SK-N-MC (cell line): Measurements from ENCODE around the gene TUNAR.

Source experiments
- DNase-seq: peaks from one replicate; pipeline ENCODE4 v3.0.0-alpha.2; 2011; ENCODE audit warnings: low read depth, low spot score
- H3K27ac ChIP-seq: fragments of 200-600 bp; sonication (generic); 2 replicates; pipeline ENCODE4 v1.5.1; 2016; ENCODE audit warnings: mixed run types
- H3K36me3 ChIP-seq: fragments of 200-600 bp; sonication (generic); 2 replicates; pipeline ENCODE4 v1.6.1; 2017; ENCODE audit warnings: antibody characterized with exemption, low read length, mixed read lengths; ENCODE audit not compliant: insufficient read depth
- H3K4me3 ChIP-seq: fragments of 200-600 bp; sonication (generic); 2 replicates; pipeline ENCODE4 v1.5.1; 2016
- H3K9ac ChIP-seq: fragments of 200-600 bp; sonication (generic); 2 replicates; pipeline ENCODE4 v1.8.0; 2017; ENCODE audit warnings: mixed run types, mixed read lengths; ENCODE audit not compliant: insufficient read length
- H3K9me3 ChIP-seq: fragments of 200-600 bp; sonication (generic); 2 replicates; pipeline ENCODE4 v1.6.1; 2017; ENCODE audit warnings: low read depth, mild to moderate bottlenecking, antibody characterized with exemption, low read length, moderate library complexity, mixed read lengths
- EZH2 ChIP-seq: fragments of 200-600 bp; sonication (generic); IDR thresholded peaks from one replicate; pipeline ENCODE4 v1.6.1; 2017; ENCODE audit warnings: antibody characterized with exemption
- FOXP2 ChIP-seq: optimal IDR thresholded peaks from 2 replicates; pipeline ENCODE3; 2011; ENCODE audit warnings: mild to moderate bottlenecking, moderate library complexity; ENCODE audit not compliant: insufficient read depth; ENCODE audit errors: extremely low read length, control extremely low read depth
- POLR2AphosphoS5 ChIP-seq: IDR thresholded peaks from 2 replicates; pipeline ENCODE4 v1.6.1; 2012; ENCODE audit warnings: mild to moderate bottlenecking, low read depth, low read length, borderline replicate concordance

TUNAR gene

DNA sequence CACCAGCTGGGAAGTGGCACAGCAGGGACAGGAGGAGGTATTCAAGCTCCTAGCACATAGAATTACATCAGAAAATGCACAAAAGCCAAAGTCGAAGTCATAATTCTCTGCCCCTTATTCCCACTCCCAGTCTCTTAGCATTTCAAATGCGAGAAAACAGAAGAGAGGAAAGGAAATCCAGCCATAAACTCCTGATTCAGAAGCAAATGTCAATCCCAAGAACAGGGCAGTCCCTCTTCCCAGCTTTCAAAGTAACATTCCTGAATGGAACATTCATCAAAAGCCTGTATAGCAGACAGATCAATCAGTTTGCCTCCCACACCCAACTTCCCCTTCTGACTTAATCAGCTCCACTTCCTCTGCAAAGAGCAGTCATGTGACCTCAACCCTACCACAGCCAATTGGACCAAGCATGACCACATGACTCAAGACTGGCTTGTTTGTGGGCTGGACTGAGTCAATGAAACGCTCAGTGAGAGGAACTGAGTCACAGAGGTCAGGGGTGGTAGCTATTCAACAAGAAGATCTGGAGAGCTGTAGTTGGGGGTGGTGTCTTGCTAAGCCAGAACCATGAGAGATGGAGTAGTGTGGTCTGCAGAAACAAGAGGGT is 41.4 kb upstream of the TUNAR start:
- no peak for TF ChIP-seq EZH2
- TF ChIP-seq FOXP2 = no peak
- TF ChIP-seq POLR2AphosphoS5 = no peak
- no peak for DNase-seq
- Histone ChIP-seq H3K9me3 (no peaks in the 10 kb centered on the region), H3K27ac (no peak overlapping the region), H3K36me3 (no peaks in the 10 kb centered on the region), H3K4me3 (no peak overlapping the region), H3K9ac (no peak overlapping the region)

DNA sequence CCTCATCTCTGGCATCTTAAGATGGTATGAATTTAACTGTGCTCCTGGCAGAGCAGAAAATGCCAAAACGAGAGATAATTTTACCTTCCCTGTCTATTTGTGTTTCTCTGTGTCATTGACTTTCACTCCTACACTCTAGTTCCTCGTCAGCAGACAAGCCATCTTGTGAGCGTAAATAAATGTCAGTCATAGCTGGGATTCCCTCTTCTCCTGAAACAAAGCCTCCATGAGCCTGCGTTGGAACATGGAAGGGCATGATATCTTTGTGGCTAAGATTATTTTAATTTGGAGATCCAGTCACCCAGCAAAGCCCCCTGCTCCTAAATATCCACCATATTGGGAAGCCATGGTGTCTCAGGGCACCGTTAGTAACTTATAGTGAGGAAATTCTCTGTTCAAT is 37.8 kb upstream of the TUNAR start:
- Histone ChIP-seq H3K36me3 (no peaks in the 10 kb centered on the region), H3K9me3 (no peaks in the 10 kb centered on the region), H3K4me3 (no peak overlapping the region), H3K9ac (no peak overlapping the region), H3K27ac (no peak overlapping the region)
- TF ChIP-seq EZH2 (no peak), POLR2AphosphoS5 (no peak), FOXP2 (no peak)
- no peak for DNase-seq

DNA sequence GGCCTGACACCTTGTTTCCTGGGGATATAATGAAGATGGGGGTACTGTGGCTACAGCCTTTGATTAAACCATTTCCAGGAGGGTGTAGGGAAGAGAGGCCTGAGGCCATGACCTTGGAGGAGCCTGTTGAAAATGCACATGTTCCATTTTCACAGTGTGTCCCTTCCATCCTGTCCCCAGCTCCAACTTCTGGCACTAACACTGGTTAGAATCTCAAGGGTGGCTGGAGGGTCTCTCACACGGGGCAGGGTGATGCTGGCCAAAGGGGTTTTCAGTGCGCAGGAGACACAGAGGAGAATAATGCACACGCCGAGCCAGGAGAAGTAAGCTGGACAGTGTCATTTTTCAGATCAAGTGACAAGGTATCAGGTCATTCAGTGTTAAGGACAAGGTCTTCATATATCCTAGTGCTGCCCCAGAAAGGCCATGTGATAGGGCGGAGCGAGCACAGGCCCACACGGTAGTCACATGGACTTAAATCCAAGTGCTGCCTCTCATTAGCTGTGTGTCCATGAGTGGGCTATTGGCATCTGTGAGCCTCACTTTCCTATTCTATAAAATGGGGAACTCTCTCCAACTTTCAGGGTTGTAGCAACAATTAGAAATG is 36.4 kb upstream of the TUNAR start:
- Histone ChIP-seq H3K36me3 (no peaks in the 10 kb centered on the region), H3K4me3 (no peak overlapping the region), H3K9me3 (no peaks in the 10 kb centered on the region), H3K9ac (no peak overlapping the region), H3K27ac (no peak overlapping the region)
- TF ChIP-seq POLR2AphosphoS5 (no peak), FOXP2 (no peak), EZH2 (no peak)
- no peak for DNase-seq

DNA sequence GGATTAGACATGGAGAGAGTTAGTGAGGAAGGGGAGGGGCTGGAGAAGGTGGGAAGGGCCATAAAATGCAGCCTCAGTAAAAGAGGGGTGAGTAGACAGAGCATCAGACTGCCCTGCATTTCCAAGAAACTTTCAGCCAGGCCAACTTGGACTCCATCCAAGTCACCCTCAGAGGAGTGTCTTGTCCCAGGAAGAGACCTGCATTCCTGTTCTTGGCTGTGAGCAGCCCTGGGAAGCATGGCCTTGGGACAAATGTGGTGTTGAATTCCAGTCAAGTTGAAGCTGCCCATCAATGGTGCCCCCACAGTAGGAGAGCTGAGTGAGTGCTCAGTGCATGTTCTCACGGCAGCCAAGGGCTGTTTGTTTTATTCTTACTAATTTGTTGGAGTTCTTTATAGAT is 35.0 kb upstream of the TUNAR start:
- Histone ChIP-seq H3K27ac (no peak overlapping the region), H3K36me3 (no peaks in the 10 kb centered on the region), H3K9ac (no peak overlapping the region), H3K9me3 (no peaks in the 10 kb centered on the region), H3K4me3 (no peak overlapping the region)
- TF ChIP-seq POLR2AphosphoS5 = no peak
- no peak for TF ChIP-seq EZH2
- no peak for TF ChIP-seq FOXP2
- no peak for DNase-seq

DNA sequence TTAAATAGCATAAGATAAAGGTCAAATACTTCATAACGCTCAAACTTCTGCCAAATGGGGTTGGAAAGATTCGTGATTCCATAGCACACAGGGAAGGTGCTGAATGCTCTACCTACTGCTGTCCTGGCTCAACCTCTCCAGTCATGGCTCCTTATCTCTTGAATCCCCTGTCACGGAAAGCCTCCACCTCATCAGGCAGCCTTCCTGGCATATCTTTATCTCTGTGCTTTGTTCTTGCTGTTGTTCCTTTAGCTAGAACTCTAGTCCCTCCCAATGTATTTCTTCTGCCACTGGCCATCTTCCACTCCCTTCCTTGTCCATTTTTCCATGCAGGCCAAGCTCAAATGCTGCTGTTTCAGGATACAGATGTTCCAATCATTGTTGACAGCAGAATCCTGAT is 26.9 kb upstream of the TUNAR start:
- Histone ChIP-seq H3K9me3 (no peaks in the 10 kb centered on the region), H3K9ac (no peak overlapping the region), H3K36me3 (no peaks in the 10 kb centered on the region), H3K4me3 (no peak overlapping the region), H3K27ac (no peak overlapping the region)
- DNase-seq = no peak
- no peak for TF ChIP-seq EZH2
- no peak for TF ChIP-seq FOXP2
- TF ChIP-seq POLR2AphosphoS5 = no peak

DNA sequence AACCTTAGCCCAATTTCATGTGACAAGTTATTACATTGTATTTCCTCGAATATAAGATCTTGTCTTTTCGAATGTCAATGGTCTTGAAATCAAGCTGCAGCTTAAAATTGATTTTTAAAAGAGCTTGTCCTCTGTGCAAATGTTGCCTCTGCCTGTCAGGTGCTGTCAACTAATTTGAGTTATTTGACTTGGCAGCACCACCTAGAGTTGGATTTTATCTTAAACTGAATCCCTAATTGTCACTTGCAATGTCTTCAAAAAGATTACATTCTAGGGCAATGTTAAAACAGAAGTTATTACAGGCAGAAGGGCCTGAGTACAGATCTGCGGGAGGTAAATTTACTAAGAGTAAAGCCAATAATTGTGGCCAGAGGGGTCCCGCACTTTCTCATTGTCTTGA is 26.2 kb upstream of the TUNAR start:
- no peaks in the 10 kb centered on the region for H3K36me3 ChIP-seq
- TF ChIP-seq POLR2AphosphoS5 (no peak), FOXP2 (no peak), EZH2 (no peak)
- H3K9me3 ChIP-seq = no peaks in the 10 kb centered on the region
- no peak overlapping the region for H3K9ac ChIP-seq
- no peak for DNase-seq
- H3K27ac ChIP-seq = no peak overlapping the region
- no peak overlapping the region for H3K4me3 ChIP-seq

DNA sequence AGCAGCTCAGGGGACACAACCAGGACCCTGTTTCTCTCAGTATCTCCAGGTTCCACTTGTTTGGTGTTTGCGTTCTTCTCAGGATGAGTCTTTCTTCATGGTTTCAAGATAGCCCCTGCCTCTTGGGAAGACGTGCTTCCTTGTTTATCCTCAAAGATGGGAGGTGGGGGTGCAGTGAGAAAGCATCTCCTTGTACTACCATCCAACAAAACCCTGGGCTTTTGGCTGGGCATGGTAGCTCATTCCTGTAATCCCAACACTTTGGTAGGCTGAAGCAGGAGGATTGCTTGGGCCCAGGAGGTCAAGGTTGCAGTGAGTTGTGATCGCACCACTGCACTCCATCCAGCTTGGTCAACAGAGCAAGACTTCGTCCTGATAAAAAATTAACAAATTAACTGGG is 21.0 kb upstream of the TUNAR start:
- no peak for DNase-seq
- no peak overlapping the region for H3K4me3 ChIP-seq
- no peak for TF ChIP-seq EZH2
- no peak for TF ChIP-seq FOXP2
- TF ChIP-seq POLR2AphosphoS5 = no peak

DNA sequence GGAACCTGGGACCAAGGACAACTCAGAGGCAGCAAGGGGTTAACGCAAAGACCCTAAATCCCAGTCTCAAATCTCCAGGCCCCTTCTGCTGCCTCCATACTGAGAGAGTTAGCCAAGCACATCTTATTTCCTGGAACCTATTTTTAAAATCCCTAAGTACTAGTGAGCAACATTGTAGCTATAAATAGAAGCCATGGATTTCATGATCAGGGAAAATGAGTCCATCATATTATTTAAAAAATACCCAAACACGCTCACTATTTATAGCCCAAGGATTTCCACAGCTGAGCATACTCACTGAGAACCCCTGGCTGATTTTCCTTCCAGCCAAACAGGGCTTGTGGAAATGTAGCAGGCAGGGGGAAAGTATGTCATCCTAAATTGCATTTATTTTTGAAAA is 19.4 kb upstream of the TUNAR start:
- H3K4me3 ChIP-seq = no peak overlapping the region
- no peak overlapping the region for H3K27ac ChIP-seq
- no peak overlapping the region for H3K9ac ChIP-seq
- H3K36me3 ChIP-seq = no peaks in the 10 kb centered on the region
- H3K9me3 ChIP-seq = no peaks in the 10 kb centered on the region
- no peak for DNase-seq
- no peak for TF ChIP-seq EZH2
- no peak for TF ChIP-seq POLR2AphosphoS5

More for the DNA sequence above, 21.0 kb upstream of the TUNAR start:
- Histone ChIP-seq H3K9me3 (no peaks in the 10 kb centered on the region), H3K9ac (no peak overlapping the region), H3K27ac (no peak overlapping the region), H3K36me3 (no peaks in the 10 kb centered on the region)

DNA sequence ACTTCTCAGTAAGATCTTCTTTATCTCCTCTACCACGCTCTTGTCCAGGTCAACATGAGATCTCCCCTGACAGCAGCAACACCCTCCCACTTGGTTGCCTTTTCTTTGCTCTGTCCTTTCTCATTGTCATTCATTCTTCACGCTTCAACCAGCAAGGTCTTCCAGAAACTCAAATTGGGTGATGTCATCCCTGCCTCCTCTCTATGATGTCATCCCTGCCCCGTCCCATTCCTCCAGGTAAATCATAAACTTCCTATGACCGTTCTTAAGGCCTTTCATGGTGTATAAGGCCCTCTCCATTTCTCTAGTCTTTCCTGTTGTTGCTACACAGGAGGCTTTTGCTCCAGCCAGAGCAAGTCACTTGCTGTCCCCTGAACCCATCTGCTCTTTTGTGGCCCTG is 17.7 kb upstream of the TUNAR start:
- Histone ChIP-seq H3K4me3 (no peak overlapping the region), H3K9ac (no peak overlapping the region), H3K36me3 (no peaks in the 10 kb centered on the region), H3K9me3 (no peaks in the 10 kb centered on the region), H3K27ac (no peak overlapping the region)
- DNase-seq = no peak
- no peak for TF ChIP-seq POLR2AphosphoS5
- no peak for TF ChIP-seq EZH2
- TF ChIP-seq FOXP2 = no peak
